CD4-positive, CD25-positive, alpha-beta regulatory T cell (primary cell): ENCODE results near the gene FILIP1L. TPM values are rescaled to one million over a fixed set of nuclear protein-coding genes. Genes with fewer than 3 reads are reported as not detected.

Source experiments
- ATAC-seq, 2 donors: fragments of 150-1000 bp; cut with Tn5 transposase; one replicate each; pipeline ENCODE4 v1.10.0; 2021; ENCODE audit warnings: low read depth in 2 of 2, moderate number of reproducible peaks in 2 of 2, moderate library complexity in 1 of 2
- DNase-seq, 3 donors: peaks; one replicate each; pipeline versions ENCODE4 v3.0.0 to v3.0.0-alpha.2; 2012 to 2022; ENCODE audit warnings: mixed read lengths in 1 of 3
- H3K27ac ChIP-seq: one replicate; pipeline ENCODE4 v1.7.0; 2013; ENCODE audit warnings: mild to moderate bottlenecking, low read length; ENCODE audit not compliant: insufficient read depth, poor library complexity, severe bottlenecking
- H3K27me3 ChIP-seq: one replicate; pipeline ENCODE4 v1.7.0; 2013; ENCODE audit warnings: low read length; ENCODE audit not compliant: control insufficient read depth, insufficient read depth
- H3K36me3 ChIP-seq: one replicate; pipeline ENCODE4 v1.7.0; 2013; ENCODE audit warnings: mild to moderate bottlenecking, low read length, moderate library complexity; ENCODE audit not compliant: control insufficient read depth, insufficient read depth
- H3K4me1 ChIP-seq: 2 replicates; pipeline ENCODE4 v1.7.0; 2013; ENCODE audit warnings: mild to moderate bottlenecking, low read length; ENCODE audit not compliant: insufficient read depth, control insufficient read depth, poor library complexity, severe bottlenecking
- H3K4me3 ChIP-seq: one replicate; pipeline ENCODE4 v1.7.0; 2013; ENCODE audit warnings: low read depth, mild to moderate bottlenecking, low read length, moderate library complexity
- H3K9me3 ChIP-seq, 2 experiments: 1 replicate in 1 of 2; 2 replicates in 1 of 2; pipeline ENCODE4 v1.7.0; 2013; ENCODE audit warnings: low read length in 2 of 2, mild to moderate bottlenecking in 1 of 2, moderate library complexity in 1 of 2; ENCODE audit not compliant: control insufficient read depth in 2 of 2
- H3K27ac Mint-ChIP-seq, 3 donors: one replicate each; pipeline ENCODE4 v1.8.0; 2020 to 2022; ENCODE audit warnings: mild to moderate bottlenecking in 3 of 3, mixed read lengths in 3 of 3, moderate library complexity in 2 of 3
- H3K27me3 Mint-ChIP-seq: one replicate; pipeline ENCODE4 v1.8.0; 2022; ENCODE audit warnings: mild to moderate bottlenecking, mixed read lengths
- H3K36me3 Mint-ChIP-seq: one replicate; pipeline ENCODE4 v1.8.0; 2020; ENCODE audit warnings: mixed read lengths
- H3K4me1 Mint-ChIP-seq, 4 donors: one replicate each; pipeline ENCODE4 v1.8.0; 2020 to 2022; ENCODE audit warnings: mixed read lengths in 4 of 4, mild to moderate bottlenecking in 1 of 4
- H3K4me3 Mint-ChIP-seq, 4 donors: one replicate each; pipeline ENCODE4 v1.8.0; 2020 to 2022; ENCODE audit warnings: mild to moderate bottlenecking in 4 of 4, mixed read lengths in 4 of 4, moderate library complexity in 3 of 4
- H3K9me3 Mint-ChIP-seq, 7 donors: one replicate each; pipeline ENCODE4 v1.8.0; 2020 to 2022; ENCODE audit warnings: mixed read lengths in 7 of 7, mild to moderate bottlenecking in 3 of 7, moderate library complexity in 2 of 7
- polyA plus RNA-seq, 4 donors: library from polyadenylated mRNA; unstranded; fragments of 300-500 nt; fragmentation: Illumina TruSeq; gene quantifications; one replicate each; pipeline ENCODE4 v1.2.3, GENCODE V29; 2021
- total RNA-seq: library from RNA; stranded (reverse); gene quantifications from one replicate; pipeline ENCODE4 v1.2.3, GENCODE V29; 2022

FILIP1L gene
- total and polyA plus RNA-seq, 5 donors from 2014 or later = 0.37 to 1.0 (median 0.65) TPM; not detected in 2

DNA sequence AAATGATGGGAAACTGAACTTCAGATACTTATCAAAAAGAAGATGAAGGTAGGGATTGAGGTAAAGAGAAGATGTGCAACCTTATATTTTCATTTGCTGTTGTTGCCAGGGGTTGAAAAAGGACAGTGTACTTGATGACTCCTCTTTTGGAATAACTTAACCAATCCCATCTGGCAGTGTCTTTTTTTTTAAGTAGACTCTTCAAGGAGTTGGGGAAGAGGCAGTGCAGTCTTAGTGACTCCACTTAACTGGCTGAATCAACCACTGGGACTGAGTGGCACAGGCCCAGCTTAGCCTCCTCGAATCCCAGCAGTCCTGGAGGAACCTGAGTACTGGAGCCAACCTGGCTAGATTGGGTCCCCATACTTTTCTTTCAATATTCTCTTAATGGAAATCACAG lies 27.3 kb upstream of the FILIP1L start:
- H3K36me3 ChIP-seq = no peaks in the 10 kb centered on the region
- Mint-ChIP-seq H3K27ac (no peak overlapping the region), H3K4me1 (peaks cover 4 to 19% (median 6%) of the 10 kb centered on the region in 4 donors), H3K27me3 (no peaks in the 10 kb centered on the region), H3K9me3 (peaks cover 0 to 18% (median 6%) of the 10 kb centered on the region in 7 donors), H3K36me3 (peaks cover 17% of the 10 kb centered on the region), H3K4me3 (no peak overlapping the region)
- H3K4me1 ChIP-seq = no peaks in the 10 kb centered on the region
- H3K27me3 ChIP-seq = no peaks in the 10 kb centered on the region
- ATAC-seq = no peak
- H3K4me3 ChIP-seq = no peak overlapping the region
- H3K9me3 ChIP-seq = peaks cover 3 to 5% of the 10 kb centered on the region in 2 experiments
- no peak for DNase-seq
- H3K27ac ChIP-seq = no peak overlapping the region

DNA sequence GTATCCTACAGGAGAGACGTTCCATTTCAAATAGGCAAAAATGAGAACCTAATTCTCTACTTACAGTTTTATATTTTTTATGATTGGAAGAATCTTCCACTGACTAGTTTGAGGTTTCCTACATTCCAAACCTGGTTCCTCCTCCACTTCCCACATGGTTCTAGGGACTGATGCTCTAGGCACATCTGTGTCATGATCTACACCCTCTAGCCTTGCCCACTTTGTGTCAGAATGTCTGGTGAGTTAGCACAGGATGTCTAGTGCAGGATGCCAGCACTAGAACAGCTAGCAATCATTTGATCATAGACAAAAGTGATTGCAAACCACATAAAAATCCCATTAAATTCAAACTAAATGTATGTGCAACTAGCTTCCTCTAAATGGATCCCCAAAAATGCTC lies 26.7 kb upstream of the FILIP1L start:
- DNase-seq (no peak), ATAC-seq (no peak)
- Mint-ChIP-seq H3K9me3 (peaks cover 0 to 18% (median 6%) of the 10 kb centered on the region in 7 donors), H3K4me1 (peaks cover 4 to 21% (median 6%) of the 10 kb centered on the region in 4 donors), H3K4me3 (no peak overlapping the region), H3K27ac (no peak overlapping the region), H3K36me3 (peaks cover 17% of the 10 kb centered on the region), H3K27me3 (no peaks in the 10 kb centered on the region)
- Histone ChIP-seq H3K9me3 (peaks cover 3 to 5% of the 10 kb centered on the region in 2 experiments), H3K27ac (no peak overlapping the region), H3K27me3 (no peaks in the 10 kb centered on the region), H3K4me3 (no peak overlapping the region), H3K4me1 (no peaks in the 10 kb centered on the region), H3K36me3 (no peaks in the 10 kb centered on the region)

GRCh38 chr3:100136921-100137320 lies 22.6 kb upstream of the FILIP1L start:
- H3K27ac ChIP-seq = no peak overlapping the region
- no peak for DNase-seq

DNA sequence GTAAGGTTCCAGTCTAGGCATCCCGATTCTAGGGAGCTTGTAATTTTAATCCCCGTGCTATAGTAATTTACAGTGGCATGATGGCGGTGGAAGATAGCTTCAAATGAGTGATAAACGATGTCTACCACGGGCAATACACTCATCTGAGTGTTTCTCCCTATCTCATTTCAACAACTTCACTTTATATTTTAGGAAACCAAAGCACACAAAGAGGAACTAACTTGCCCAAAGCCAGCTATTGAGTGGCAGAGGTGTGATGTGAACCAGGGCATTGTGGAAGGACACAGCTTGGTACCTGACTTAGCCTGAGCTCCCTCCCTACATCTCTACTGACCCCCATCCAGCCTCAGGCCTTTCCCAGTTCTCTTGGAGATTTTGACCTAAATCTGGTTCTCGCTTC lies 16.9 kb upstream of the FILIP1L start:
- no peaks in the 10 kb centered on the region for H3K36me3 Mint-ChIP-seq
- no peak overlapping the region for H3K27ac Mint-ChIP-seq
- no peak for DNase-seq
- no peaks in the 10 kb centered on the region for H3K27me3 ChIP-seq
- ATAC-seq = no peak
- H3K27ac ChIP-seq = no peak overlapping the region
- H3K9me3 ChIP-seq = no peaks in the 10 kb centered on the region
- H3K9me3 Mint-ChIP-seq = peaks cover 0 to 2% (median 0%) of the 10 kb centered on the region in 7 donors
- no peaks in the 10 kb centered on the region for H3K27me3 Mint-ChIP-seq
- peaks cover 0 to 4% (median 0%) of the 10 kb centered on the region in 4 donors for H3K4me1 Mint-ChIP-seq
- H3K4me3 ChIP-seq = no peak overlapping the region
- no peak overlapping the region for H3K4me3 Mint-ChIP-seq
- no peaks in the 10 kb centered on the region for H3K4me1 ChIP-seq
- H3K36me3 ChIP-seq = no peaks in the 10 kb centered on the region

More at GRCh38 chr3:100136921-100137320, 22.6 kb upstream of the FILIP1L start:
- peak overlapping the region in 1 of 4 donors; percentile 56 for H3K4me3 Mint-ChIP-seq
- H3K36me3 ChIP-seq = no peaks in the 10 kb centered on the region
- no peak overlapping the region for H3K4me3 ChIP-seq
- no peak overlapping the region for H3K27ac Mint-ChIP-seq
- no peaks in the 10 kb centered on the region for H3K27me3 Mint-ChIP-seq
- no peaks in the 10 kb centered on the region for H3K27me3 ChIP-seq
- no peaks in the 10 kb centered on the region for H3K4me1 ChIP-seq
- peaks cover 4 to 15% (median 6%) of the 10 kb centered on the region in 4 donors for H3K4me1 Mint-ChIP-seq
- ATAC-seq = no peak
- H3K9me3 Mint-ChIP-seq = peaks cover 0 to 4% (median 0%) of the 10 kb centered on the region in 7 donors
- no peaks in the 10 kb centered on the region for H3K9me3 ChIP-seq
- peaks cover 14% of the 10 kb centered on the region for H3K36me3 Mint-ChIP-seq

DNA sequence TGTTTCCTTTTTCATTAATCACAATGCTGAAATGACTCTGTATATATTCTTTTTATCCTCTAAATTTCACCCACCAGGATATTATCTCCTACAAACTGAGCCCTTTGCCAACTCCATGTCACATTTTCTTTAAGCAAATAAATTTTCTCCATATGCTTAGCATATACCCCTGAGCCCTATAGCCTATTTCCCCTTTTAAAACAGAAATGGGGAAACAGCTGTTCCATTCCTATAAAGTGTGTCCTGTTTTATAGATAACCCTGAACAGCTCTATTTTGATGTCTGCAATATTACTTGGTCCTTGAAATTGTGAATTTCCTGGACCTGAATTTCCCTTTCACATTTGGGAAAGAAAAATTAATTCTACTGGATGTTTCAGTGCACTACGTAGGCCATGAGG lies 15.6 kb upstream of the FILIP1L start:
- no peaks in the 10 kb centered on the region for H3K36me3 Mint-ChIP-seq
- Histone ChIP-seq H3K27me3 (no peaks in the 10 kb centered on the region), H3K4me3 (no peak overlapping the region), H3K36me3 (no peaks in the 10 kb centered on the region), H3K9me3 (no peaks in the 10 kb centered on the region), H3K4me1 (no peaks in the 10 kb centered on the region), H3K27ac (no peak overlapping the region)
- H3K9me3 Mint-ChIP-seq = no peaks in the 10 kb centered on the region
- H3K4me3 Mint-ChIP-seq = no peak overlapping the region
- no peaks in the 10 kb centered on the region for H3K27me3 Mint-ChIP-seq
- H3K4me1 Mint-ChIP-seq = no peaks in the 10 kb centered on the region
- ATAC-seq = no peak
- H3K27ac Mint-ChIP-seq = peak overlapping the region in 1 of 3 donors; percentile 4
- no peak for DNase-seq

GRCh38 chr3:100128565-100128964 lies 14.3 kb upstream of the FILIP1L start:
- no peaks in the 10 kb centered on the region for H3K4me1 ChIP-seq
- H3K4me3 ChIP-seq = no peak overlapping the region
- peaks cover 6% of the 10 kb centered on the region for H3K36me3 Mint-ChIP-seq
- H3K36me3 ChIP-seq = no peaks in the 10 kb centered on the region
- H3K4me3 Mint-ChIP-seq = no peak overlapping the region
- no peaks in the 10 kb centered on the region for H3K27me3 ChIP-seq
- no peaks in the 10 kb centered on the region for H3K27me3 Mint-ChIP-seq
- H3K27ac ChIP-seq = no peak overlapping the region
- DNase-seq (no peak), ATAC-seq (no peak)
- no peaks in the 10 kb centered on the region for H3K9me3 Mint-ChIP-seq
- no peaks in the 10 kb centered on the region for H3K4me1 Mint-ChIP-seq
- no peaks in the 10 kb centered on the region for H3K9me3 ChIP-seq
- no peak overlapping the region for H3K27ac Mint-ChIP-seq

- H3K27me3 ChIP-seq = no peaks in the 10 kb centered on the region
- no peaks in the 10 kb centered on the region for H3K4me1 ChIP-seq
- no peaks in the 10 kb centered on the region for H3K9me3 Mint-ChIP-seq
- no peak overlapping the region for H3K4me3 ChIP-seq
- H3K36me3 Mint-ChIP-seq = peaks cover 11% of the 10 kb centered on the region
- no peaks in the 10 kb centered on the region for H3K9me3 ChIP-seq
- no peaks in the 10 kb centered on the region for H3K27me3 Mint-ChIP-seq
- no peak overlapping the region for H3K4me3 Mint-ChIP-seq
- ATAC-seq (no peak), DNase-seq (no peak)
- no peak overlapping the region for H3K27ac Mint-ChIP-seq
- no peaks in the 10 kb centered on the region for H3K36me3 ChIP-seq
- no peak overlapping the region for H3K27ac ChIP-seq
- H3K4me1 Mint-ChIP-seq = no peaks in the 10 kb centered on the region
Observed at GRCh38 chr3:100127792-100128191, 13.5 kb upstream of the FILIP1L start.

DNA sequence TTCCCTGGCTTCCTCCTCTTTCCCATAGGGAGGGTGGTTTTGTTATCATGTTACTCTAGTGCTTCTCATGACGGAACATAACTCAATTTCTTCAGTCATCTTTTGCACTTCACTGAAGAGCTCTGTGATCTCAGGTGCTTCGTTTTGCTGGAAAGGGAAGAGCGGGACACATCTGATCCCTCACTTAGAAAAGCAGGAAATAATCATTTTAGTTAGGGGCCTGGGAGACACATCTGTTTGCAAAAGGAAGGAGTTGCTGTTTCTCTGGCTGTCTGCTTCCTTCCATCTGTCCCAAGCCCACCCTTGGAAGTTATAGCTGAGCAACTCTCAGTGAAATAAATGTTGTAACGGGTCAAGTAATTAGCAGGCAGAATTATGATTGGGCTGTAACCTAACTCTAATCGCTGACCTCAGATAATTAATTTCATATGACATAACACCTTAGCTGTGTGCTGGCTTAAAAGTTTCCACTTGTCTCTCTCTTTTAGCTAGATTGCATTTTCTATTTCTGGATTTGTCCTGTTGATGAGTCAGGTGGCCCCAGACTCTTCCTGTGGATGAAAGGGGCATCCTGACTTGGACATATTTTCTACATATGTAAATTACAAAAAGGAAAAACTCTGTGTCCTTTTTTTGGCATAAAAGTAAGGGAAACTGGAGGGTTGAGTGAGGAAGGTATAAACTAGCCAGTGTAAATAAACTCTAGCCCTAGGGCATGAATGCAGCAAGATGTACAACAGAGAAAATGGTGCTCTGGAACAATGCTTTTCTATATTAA lies 11.0 kb upstream of the FILIP1L start:
- peaks cover 11% of the 10 kb centered on the region for H3K36me3 Mint-ChIP-seq
- H3K4me1 Mint-ChIP-seq = no peaks in the 10 kb centered on the region

More for the DNA sequence above, 11.0 kb upstream of the FILIP1L start:
- no peaks in the 10 kb centered on the region for H3K9me3 Mint-ChIP-seq
- no peak overlapping the region for H3K4me3 Mint-ChIP-seq
- Histone ChIP-seq H3K27ac (no peak overlapping the region), H3K9me3 (no peaks in the 10 kb centered on the region), H3K36me3 (no peaks in the 10 kb centered on the region), H3K4me3 (no peak overlapping the region), H3K4me1 (no peaks in the 10 kb centered on the region), H3K27me3 (no peaks in the 10 kb centered on the region)
- ATAC-seq (no peak), DNase-seq (no peak)
- no peak overlapping the region for H3K27ac Mint-ChIP-seq
- H3K27me3 Mint-ChIP-seq = no peaks in the 10 kb centered on the region
